Endothelial cell of umbilical vein (primary cell): ENCODE measurements around the gene PPFIBP2. TPM values are rescaled to one million over a fixed set of nuclear protein-coding genes. Genes with fewer than 3 reads are reported as not detected.
"Not testable (repeated sequence)": the region's sequence is repeated elsewhere in the genome, so short reads cannot be mapped to it uniquely, and the experiment has no call there.

ENCODE experiments used
- BruUV-seq: library from RNA; stranded (reverse); fragments of 400-500 nt; replicated peaks from 2 replicates; lab custom pipeline; 2021; lab: Mats Ljungman, UMichigan
- CTCF ChIA-PET: fragments of 300-600, 350-600 bp; sonication (Branson Sonifier 250); formaldehyde crosslinking; loops from one replicate; lab custom pipeline; 2021; ENCODE audit warnings: antibody characterized with exemption, inconsistent platforms; lab: Charles Lee
- POLR2A ChIA-PET: fragments of 300-600, 350-600 bp; sonication (Branson Sonifier 250); formaldehyde crosslinking; loops from one replicate; lab custom pipeline; 2021; ENCODE audit warnings: antibody characterized with exemption, inconsistent platforms; lab: Charles Lee
- DNase-seq: peaks from one replicate; pipeline ENCODE4 v3.0.0-alpha.2; 2011; ENCODE audit warnings: low read depth, low spot score
- FAIRE-seq: peaks from 2 replicates; lab custom pipeline; 2011; peaks lifted over from hg19 to GRCh38; lab: Jason Lieb, UNC
- H2AFZ ChIP-seq: 2 replicates; pipeline ENCODE4 v1.6.0; 2012; ENCODE audit warnings: low read depth, low read length, control low read depth, inconsistent platforms
- H3K27ac ChIP-seq: 2 replicates; pipeline ENCODE4 v1.5.1; 2011; ENCODE audit warnings: low read depth, mild to moderate bottlenecking, control low read depth, low read length, moderate library complexity; ENCODE audit not compliant: insufficient read depth
- H3K27me3 ChIP-seq, 2 experiments: 2 replicates each; pipeline versions ENCODE4 v1.6.0 to v1.6.1; 2011; ENCODE audit warnings: low read length in 2 of 2, mixed read lengths in 1 of 2; ENCODE audit not compliant: control insufficient read depth in 2 of 2, insufficient read depth in 2 of 2
- H3K36me3 ChIP-seq, 2 experiments: 2 replicates in 1 of 2; 3 replicates in 1 of 2; pipeline ENCODE4 v1.5.1; 2011; ENCODE audit warnings: low read length in 2 of 2, mild to moderate bottlenecking in 1 of 2, moderate library complexity in 1 of 2; ENCODE audit not compliant: control insufficient read depth in 2 of 2, insufficient read depth in 2 of 2; ENCODE audit errors: extremely low read depth in 1 of 2
- H3K4me1 ChIP-seq: 3 replicates; pipeline ENCODE4 v1.5.1; 2011; ENCODE audit warnings: mild to moderate bottlenecking, low read length; ENCODE audit not compliant: control insufficient read depth, insufficient read depth; ENCODE audit errors: extremely low read depth
- H3K4me2 ChIP-seq: 2 replicates; pipeline ENCODE4 v1.6.1; 2011; ENCODE audit warnings: low read length, control low read depth, mixed read lengths; ENCODE audit not compliant: insufficient read depth
- H3K4me3 ChIP-seq, 3 experiments: fragments of 200-600 bp in 1 of 3; sonication (generic), shearing (Covaris generic) in 1 of 3; replicated peaks in 1 of 3; 2 replicates each; pipeline ENCODE4 v1.5.1; 2011 to 2016; ENCODE audit warnings: control low read depth in 3 of 3, low read length in 3 of 3, mild to moderate bottlenecking in 2 of 3, inconsistent platforms in 1 of 3, low read depth in 1 of 3, moderate library complexity in 1 of 3; ENCODE audit not compliant: insufficient read depth in 1 of 3
- H3K79me2 ChIP-seq: 2 replicates; pipeline ENCODE4 v1.6.0; 2012; ENCODE audit warnings: low read length, inconsistent platforms; ENCODE audit not compliant: control insufficient read depth, insufficient read depth
- H3K9ac ChIP-seq: replicated peaks from 2 replicates; pipeline ENCODE3; 2011; ENCODE audit warnings: low read length, control low read depth; ENCODE audit not compliant: insufficient read depth; ENCODE audit errors: extremely low read depth
- H3K9me1 ChIP-seq: replicated peaks from 3 replicates; pipeline ENCODE4 v1.6.0; 2011; ENCODE audit warnings: mild to moderate bottlenecking, low read length; ENCODE audit not compliant: control insufficient read depth, insufficient read depth; ENCODE audit errors: extremely low read depth
- H3K9me3 ChIP-seq: replicated peaks from 2 replicates; pipeline ENCODE4 v1.5.1; 2012; ENCODE audit warnings: low read length, inconsistent platforms; ENCODE audit not compliant: control insufficient read depth, insufficient read depth
- H4K20me1 ChIP-seq: replicated peaks from 2 replicates; pipeline ENCODE3; 2011; ENCODE audit warnings: mild to moderate bottlenecking, low read length; ENCODE audit not compliant: control insufficient read depth, insufficient read depth; ENCODE audit errors: extremely low read depth
- CTCF ChIP-seq, 2 donors: IDR thresholded peaks; 1 replicate in 1 of 2; 2 replicates in 1 of 2; pipeline ENCODE4 v1.5.1; 2011; ENCODE audit warnings: low read length in 2 of 2, mild to moderate bottlenecking in 2 of 2, moderate library complexity in 2 of 2, control low read depth in 1 of 2, inconsistent platforms in 1 of 2, low read depth in 1 of 2; ENCODE audit not compliant: insufficient read depth in 1 of 2; ENCODE audit errors: extremely low read depth in 1 of 2
- EZH2 ChIP-seq: IDR thresholded peaks from 2 replicates; pipeline ENCODE4 v1.6.1; 2012; ENCODE audit warnings: borderline replicate concordance, low read depth, mild to moderate bottlenecking, moderate library complexity, low read length, inconsistent platforms; ENCODE audit not compliant: severe bottlenecking
- FOS ChIP-seq: IDR thresholded peaks from 2 replicates; pipeline ENCODE4 v1.6.1; 2011; ENCODE audit warnings: mild to moderate bottlenecking, low read length, moderate library complexity, borderline replicate concordance; ENCODE audit not compliant: insufficient read depth
- GATA2 ChIP-seq: IDR thresholded peaks from 2 replicates; pipeline ENCODE4 v1.7.0; 2011; ENCODE audit warnings: low read depth, mild to moderate bottlenecking, moderate library complexity, mixed read lengths, low read length; ENCODE audit not compliant: insufficient read length, insufficient read depth
- JUN ChIP-seq: IDR thresholded peaks from 2 replicates; pipeline ENCODE4 v1.6.1; 2011; ENCODE audit warnings: borderline replicate concordance, low read depth; ENCODE audit not compliant: insufficient read length, insufficient read depth
- MAX ChIP-seq: IDR thresholded peaks from 2 replicates; pipeline ENCODE4 v1.6.1; 2011; ENCODE audit not compliant: insufficient read depth, insufficient read length
- MYC ChIP-seq: IDR thresholded peaks from one replicate; pipeline ENCODE4 v1.6.1; 2011; ENCODE audit warnings: mild to moderate bottlenecking, low read depth, low read length
- POLR2A ChIP-seq: IDR thresholded peaks from 2 replicates; pipeline ENCODE4 v1.6.1; 2012; ENCODE audit warnings: low read depth, mild to moderate bottlenecking, control low read depth, low read length
- POLR2AphosphoS5 ChIP-seq: IDR thresholded peaks from 2 replicates; pipeline ENCODE4 v1.6.1; 2012; ENCODE audit warnings: low read depth, mild to moderate bottlenecking, control low read depth, low read length, moderate library complexity; ENCODE audit not compliant: insufficient read depth
- dilution Hi-C: fragments of 300-500 bp; cut with MboI; formaldehyde crosslinking; loops from one replicate; pipeline ENCODE4 v1.15.0; 2019; ENCODE audit warnings: low sequenced_read_pairs; ENCODE audit not compliant: extremely low pct_ligation_motif_present
- intact Hi-C: fragments of 100-400 bp; cut with micrococcal nuclease; formaldehyde crosslinking; loops from one replicate; pipeline ENCODE4 v1.10.0; 2022
- polyA plus RNA-seq, 4 experiments: library from polyadenylated mRNA; depleted of rRNA in 3 of 4; stranded (reverse) in 3 of 4; unstranded in 1 of 4; fragments of >200 nt; gene quantifications; 2 replicates each; pipeline versions ENCODE4 v1.2.1 to v1.2.3, GENCODE V29; 2011 to 2012; ENCODE audit warnings: missing spikeins in 1 of 4
- total RNA-seq: library from RNA; stranded (reverse); gene quantifications from 2 replicates; pipeline ENCODE4 v1.2.3, GENCODE V29; 2021

Gene PPFIBP2
- total and polyA plus RNA-seq, 2 donors (not counting 3 experiments of a cell fraction or from before 2014, with no cell fraction given) = 1.3 to 4.0 TPM

GRCh38 chr11:7516475-7516874, 2.7 kb downstream of the PPFIBP2 start:
- POLR2A ChIA-PET = no interaction called here
- BruUV-seq = no TSS peak

GRCh38 chr11:7517743-7518142, 3.9 kb downstream of the PPFIBP2 start:
- H3K4me1 ChIP-seq, CTCF ChIA-PET, H4K20me1 ChIP-seq, H3K4me3 ChIP-seq, H2AFZ ChIP-seq, H3K4me2 ChIP-seq, H3K79me2 ChIP-seq, intact Hi-C loops, DNase-seq, H3K9me1 ChIP-seq, H3K9me3 ChIP-seq, H3K9ac ChIP-seq, POLR2A ChIA-PET, FAIRE-seq, H3K36me3 ChIP-seq, dilution Hi-C loops, BruUV-seq, H3K27ac ChIP-seq: not testable (repeated sequence)
- H3K27me3 ChIP-seq = peaks cover 18 to 19% of the 10 kb centered on the region in 2 experiments

More at GRCh38 chr11:7516475-7516874, 2.7 kb downstream of the PPFIBP2 start:
- no peak overlapping the region for H2AFZ ChIP-seq
- DNase-seq (no peak), FAIRE-seq (no peak)
- no peak overlapping the region for H3K4me2 ChIP-seq
- H3K4me3 ChIP-seq = no peak overlapping the region
- peaks cover 19 to 24% of the 10 kb centered on the region in 2 experiments for H3K27me3 ChIP-seq
- CTCF ChIA-PET = no interaction called here
- H4K20me1 ChIP-seq = no peaks in the 10 kb centered on the region
- no peaks in the 10 kb centered on the region for H3K9me1 ChIP-seq
- dilution Hi-C loops (no loop called here), intact Hi-C loops (no loop called here)
- no peak overlapping the region for H3K27ac ChIP-seq
- H3K9me3 ChIP-seq = no peaks in the 10 kb centered on the region
- peaks cover 6% of the 10 kb centered on the region for H3K4me1 ChIP-seq
- no peaks in the 10 kb centered on the region for H3K79me2 ChIP-seq
- TF ChIP-seq MYC (no peak), EZH2 (no peak), JUN (no peak), CTCF (IDR thresholded peaks at IDR 0.05; ENCODE audit: extremely low read depth in 1 of 2, insufficient read depth in 1 of 2, low read depth in 1 of 2, low read length in 2 of 2) (no peak), POLR2A (no peak), MAX (no peak), GATA2 (no peak), FOS (no peak), POLR2AphosphoS5 (no peak)
- H3K36me3 ChIP-seq = no peaks in the 10 kb centered on the region
- no peak overlapping the region for H3K9ac ChIP-seq
